PC-3 (cell line): Measurements from ENCODE around the gene MGLL. TPM values are rescaled to one million over a fixed set of nuclear protein-coding genes. Genes with fewer than 3 reads are reported as not detected.
A peak's percentile ranks its signal among the peaks of the same experiment; 100 is the strongest.
"Not testable (repeated sequence)": the region's sequence is repeated elsewhere in the genome, so short reads cannot be mapped to it uniquely, and the experiment has no call there.

Source experiments
- ATAC-seq: fragments of 200-7000 bp; cut with Tn5 transposase; 2 replicates; pipeline ENCODE4 v1.9.1; 2020; ENCODE audit warnings: mild to moderate bottlenecking, moderate library complexity
- BruUV-seq: library from RNA; stranded (reverse); fragments of 400-500 nt; replicated peaks from 2 replicates; lab custom pipeline; 2021; lab: Mats Ljungman, UMichigan
- CTCF ChIA-PET: fragments of 300-600 bp; sonication (Branson Sonifier 250); formaldehyde crosslinking; loops from one replicate; lab custom pipeline; 2022; ENCODE audit warnings: antibody characterized with exemption; lab: Charles Lee
- POLR2A ChIA-PET: fragments of 300-600 bp; sonication (Branson Sonifier 250); formaldehyde crosslinking; loops from one replicate; lab custom pipeline; 2022; ENCODE audit warnings: antibody characterized with exemption; ENCODE audit not compliant: unreplicated experiment; lab: Charles Lee
- DNase-seq: peaks from one replicate; pipeline ENCODE4 v3.0.0-alpha.2; 2015
- H2AFZ ChIP-seq: fragments of 300-600 bp; sonication (generic); 2 replicates; pipeline ENCODE4 v1.6.0; 2016; ENCODE audit warnings: antibody characterized with exemption, low read length
- H3F3A ChIP-seq: fragments of 300-600 bp; sonication (generic); one replicate; pipeline ENCODE4 v1.6.0; 2017; ENCODE audit warnings: antibody characterized with exemption, low read length, control low read depth, mild to moderate bottlenecking; ENCODE audit not compliant: unreplicated experiment
- H3K27ac ChIP-seq: fragments of 300-600 bp; sonication (generic); 2 replicates; pipeline ENCODE4 v1.5.1; 2016; ENCODE audit warnings: mild to moderate bottlenecking, low read length
- H3K27me3 ChIP-seq: fragments of 300-600 bp; sonication (generic); 2 replicates; pipeline ENCODE4 v1.6.1; 2016; ENCODE audit warnings: low read length, mixed read lengths
- H3K36me3 ChIP-seq: fragments of 300-600 bp; sonication (generic); 2 replicates; pipeline ENCODE4 v1.6.1; 2016; ENCODE audit warnings: low read depth, mixed run types, low read length, mixed read lengths
- H3K4me1 ChIP-seq: fragments of 300-600 bp; sonication (generic); 2 replicates; pipeline ENCODE4 v1.5.1; 2016; ENCODE audit warnings: low read length; ENCODE audit not compliant: insufficient read depth
- H3K4me2 ChIP-seq: fragments of 300-600 bp; sonication (generic); 2 replicates; pipeline ENCODE4 v1.6.0; 2016; ENCODE audit warnings: low read length
- H3K4me3 ChIP-seq: fragments of 300-600 bp; sonication (generic); 2 replicates; pipeline ENCODE4 v1.5.1; 2016; ENCODE audit warnings: mild to moderate bottlenecking, low read length, mixed read lengths
- H3K79me2 ChIP-seq: fragments of 300-600 bp; sonication (generic); 2 replicates; pipeline ENCODE4 v1.6.1; 2017; ENCODE audit warnings: low read length, mixed read lengths
- H3K9ac ChIP-seq: fragments of 300-600 bp; sonication (generic); 2 replicates; pipeline ENCODE4 v1.6.0; 2016; ENCODE audit warnings: mild to moderate bottlenecking, low read length
- H3K9me2 ChIP-seq: fragments of 300-600 bp; sonication (generic); replicated peaks from 2 replicates; pipeline ENCODE4 v1.6.1; 2016; ENCODE audit warnings: mixed run types, low read length, mixed read lengths
- H3K9me3 ChIP-seq: fragments of 300-600 bp; sonication (generic); 2 replicates; pipeline ENCODE4 v1.6.1; 2016; ENCODE audit warnings: low read length, mixed read lengths
- H4K20me1 ChIP-seq: fragments of 300-600 bp; sonication (generic); 2 replicates; pipeline ENCODE4 v1.6.1; 2016; ENCODE audit warnings: low read length, mixed read lengths
- EZH2 ChIP-seq: fragments of 300-600 bp; sonication (generic); IDR thresholded peaks from one replicate; pipeline ENCODE4 v1.6.1; 2017; ENCODE audit warnings: antibody characterized with exemption, mild to moderate bottlenecking, low read length; ENCODE audit not compliant: unreplicated experiment
- EZH2phosphoT487 ChIP-seq: fragments of 300-600 bp; sonication (generic); IDR thresholded peaks from 2 replicates; pipeline ENCODE4 v1.6.1; 2018; ENCODE audit warnings: mild to moderate bottlenecking, antibody characterized with exemption, low read length, borderline replicate concordance
- intact Hi-C: fragments of 100-400 bp; cut with micrococcal nuclease; formaldehyde crosslinking; loops from 2 replicates; pipeline ENCODE4 v1.9.0; 2023
- total RNA-seq: library from RNA; depleted of rRNA; stranded (reverse); fragments of >200 nt; gene quantifications from 2 replicates; pipeline ENCODE4 v1.2.3, GENCODE V29; 2014
- TF ChIP-seq, protein P1 (sequence below): fragments of 300-600 bp; sonication (generic); conservative IDR thresholded peaks from 2 replicates; pipeline ENCODE4 v1.5.1; 2017; ENCODE audit warnings: antibody characterized with exemption, low read depth, mild to moderate bottlenecking, low read length

MGLL gene
- total RNA-seq, 1 experiment from 2014 or later: 38.7 TPM

DNA sequence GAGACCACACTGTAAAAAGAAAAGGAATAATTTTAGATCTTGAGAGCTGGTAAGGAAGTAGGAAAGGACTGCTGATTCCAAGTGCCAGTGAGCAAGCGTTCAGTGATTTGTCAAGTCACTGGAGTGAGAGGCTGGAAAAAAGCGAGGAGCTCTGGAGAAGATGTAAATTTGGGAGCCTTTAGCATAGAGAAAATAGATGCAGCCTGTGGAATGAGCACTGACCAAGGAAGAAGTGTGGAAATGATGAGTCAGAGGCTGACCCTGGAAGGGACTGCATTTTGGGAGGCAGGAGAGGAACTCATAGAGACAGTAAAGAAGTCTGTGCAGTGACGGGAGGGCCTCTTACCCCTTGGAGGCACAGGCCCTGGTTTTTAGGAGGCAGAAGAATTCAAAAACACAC is 166.7 kb downstream of the MGLL start:
- H3F3A ChIP-seq: no peaks in the 10 kb centered on the region
- POLR2A ChIA-PET: interaction anchor here (0.6 kb wide), 1 partner anchor 92 kb away, joined by 3 read pairs; no protein-coding TSS in a partner anchor
- peak overlapping the region; percentile 31 for H3K4me2 ChIP-seq

DNA sequence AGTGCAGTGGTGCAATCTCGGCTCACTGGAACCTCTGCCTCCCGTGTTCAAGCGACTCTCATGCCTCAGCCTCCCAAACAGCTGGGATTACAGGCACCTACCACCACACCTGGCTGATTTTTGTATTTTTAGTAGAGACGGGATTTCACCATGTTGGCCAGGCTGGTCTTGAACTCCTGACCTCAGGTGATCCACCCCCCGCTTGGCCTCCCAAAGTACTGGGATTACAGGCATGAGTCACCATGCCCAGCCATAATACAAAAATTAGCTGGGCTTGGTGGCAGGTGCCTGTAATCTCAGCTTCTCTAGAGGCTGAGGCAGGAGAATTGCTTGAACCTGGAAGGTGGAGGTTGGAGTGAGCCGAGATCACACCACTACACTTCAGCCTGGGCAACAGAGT is 167.3 kb downstream of the MGLL start:
- H3K4me1 ChIP-seq: peaks cover 25% of the 10 kb centered on the region
- H2AFZ ChIP-seq, H3K36me3 ChIP-seq, H3K9ac ChIP-seq, BruUV-seq, H3K27me3 ChIP-seq, CTCF ChIA-PET, H3F3A ChIP-seq, H3K9me2 ChIP-seq, DNase-seq, H4K20me1 ChIP-seq, H3K9me3 ChIP-seq, H3K79me2 ChIP-seq, ATAC-seq, H3K4me3 ChIP-seq: not testable (repeated sequence)
- POLR2A ChIA-PET: interaction anchor here (0.6 kb wide), 1 partner anchor 93 kb away, joined by 3 read pairs; no protein-coding TSS in a partner anchor
- H3K27ac ChIP-seq: peak overlapping the region; percentile 36; the same call in 1 of the 2 replicates
- intact Hi-C loops: loop anchor here (2.0 to 5.0 kb wide), 2 partner anchors 36 to 317 kb away; no protein-coding TSS in a partner anchor
- peak overlapping the region; percentile 31 for H3K4me2 ChIP-seq

More for the DNA sequence above, 166.7 kb downstream of the MGLL start:
- CTCF ChIA-PET: no interaction called here
- peak; percentile 63 for ATAC-seq
- intact Hi-C loops: loop anchor here (2.0 kb wide), 1 partner anchor 35 kb away; no protein-coding TSS in a partner anchor
- H3K9me2 ChIP-seq: no peaks in the 10 kb centered on the region
- TF ChIP-seq EZH2phosphoT487 (no peak), EZH2 (no peak)
- TF ChIP-seq, protein P1, sequence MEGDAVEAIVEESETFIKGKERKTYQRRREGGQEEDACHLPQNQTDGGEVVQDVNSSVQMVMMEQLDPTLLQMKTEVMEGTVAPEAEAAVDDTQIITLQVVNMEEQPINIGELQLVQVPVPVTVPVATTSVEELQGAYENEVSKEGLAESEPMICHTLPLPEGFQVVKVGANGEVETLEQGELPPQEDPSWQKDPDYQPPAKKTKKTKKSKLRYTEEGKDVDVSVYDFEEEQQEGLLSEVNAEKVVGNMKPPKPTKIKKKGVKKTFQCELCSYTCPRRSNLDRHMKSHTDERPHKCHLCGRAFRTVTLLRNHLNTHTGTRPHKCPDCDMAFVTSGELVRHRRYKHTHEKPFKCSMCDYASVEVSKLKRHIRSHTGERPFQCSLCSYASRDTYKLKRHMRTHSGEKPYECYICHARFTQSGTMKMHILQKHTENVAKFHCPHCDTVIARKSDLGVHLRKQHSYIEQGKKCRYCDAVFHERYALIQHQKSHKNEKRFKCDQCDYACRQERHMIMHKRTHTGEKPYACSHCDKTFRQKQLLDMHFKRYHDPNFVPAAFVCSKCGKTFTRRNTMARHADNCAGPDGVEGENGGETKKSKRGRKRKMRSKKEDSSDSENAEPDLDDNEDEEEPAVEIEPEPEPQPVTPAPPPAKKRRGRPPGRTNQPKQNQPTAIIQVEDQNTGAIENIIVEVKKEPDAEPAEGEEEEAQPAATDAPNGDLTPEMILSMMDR: no peak
- H3K27me3 ChIP-seq: no peaks in the 10 kb centered on the region
- peak overlapping the region; percentile 36 for H3K27ac ChIP-seq
- H3K9me3 ChIP-seq: no peaks in the 10 kb centered on the region
- no peaks in the 10 kb centered on the region for H3K79me2 ChIP-seq
- DNase-seq: peak; percentile 54
- H3K36me3 ChIP-seq: no peaks in the 10 kb centered on the region
- H3K9ac ChIP-seq: no peak overlapping the region
- H2AFZ ChIP-seq: no peak overlapping the region
- no TSS peak for BruUV-seq
- no peaks in the 10 kb centered on the region for H4K20me1 ChIP-seq
- H3K4me1 ChIP-seq: peaks cover 25% of the 10 kb centered on the region
- H3K4me3 ChIP-seq: no peak overlapping the region

DNA sequence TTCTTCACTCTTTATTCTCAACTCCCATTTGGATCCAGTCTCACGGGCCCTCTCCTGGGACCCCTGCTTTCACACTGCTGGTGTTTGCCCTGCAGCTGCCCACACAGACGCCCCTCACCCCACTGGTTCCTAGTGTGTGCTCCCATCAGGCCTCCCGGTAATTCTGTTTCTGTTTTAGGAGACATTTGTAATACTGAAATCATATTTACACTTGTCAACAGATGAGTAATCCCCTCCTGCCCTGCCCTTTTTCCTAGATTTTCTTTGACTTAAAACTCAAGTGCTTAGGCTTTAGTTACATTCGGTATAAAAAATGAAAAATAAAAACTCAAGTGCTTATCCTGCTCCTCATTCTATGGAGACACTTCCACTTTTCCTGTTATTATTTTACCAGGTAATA is 167.9 kb downstream of the MGLL start:
- BruUV-seq: no TSS peak
- Histone ChIP-seq H3K9me2 (no peaks in the 10 kb centered on the region), H3K27ac (peak overlapping the region; percentile 54), H3K4me3 (no peak overlapping the region), H3K36me3 (no peaks in the 10 kb centered on the region), H3K9me3 (no peaks in the 10 kb centered on the region), H3K27me3 (no peaks in the 10 kb centered on the region), H3F3A (no peaks in the 10 kb centered on the region), H4K20me1 (no peaks in the 10 kb centered on the region), H3K9ac (peak overlapping the region; percentile 22; the same call in 1 of the 2 replicates), H3K4me2 (peak overlapping the region; percentile 80), H3K4me1 (peaks cover 25% of the 10 kb centered on the region), H3K79me2 (no peaks in the 10 kb centered on the region), H2AFZ (peak overlapping the region; percentile 75)
- intact Hi-C loops: loop anchor here (2.0 to 5.0 kb wide), 2 partner anchors 36 to 318 kb away; no protein-coding TSS in a partner anchor
- peak; percentile 62 for DNase-seq
- TF ChIP-seq, protein P1: no peak
- no peak for TF ChIP-seq EZH2phosphoT487
- no peak for TF ChIP-seq EZH2
- POLR2A ChIA-PET: no interaction called here
- peak; percentile 66 for ATAC-seq
- CTCF ChIA-PET: no interaction called here
